HUES6 (cell line): ENCODE results near the gene MTAP.

ENCODE experiments used
- H3K27ac ChIP-seq: 2 replicates; pipeline ENCODE4 v1.7.0; 2013; ENCODE audit warnings: low read depth, mild to moderate bottlenecking, low read length, inconsistent platforms
- H3K27me3 ChIP-seq: 2 replicates; pipeline ENCODE4 v1.6.1; 2013; ENCODE audit warnings: low read length; ENCODE audit not compliant: control insufficient read depth, insufficient read depth
- H3K36me3 ChIP-seq: 2 replicates; pipeline ENCODE4 v1.6.1; 2013; ENCODE audit warnings: low read length; ENCODE audit not compliant: control insufficient read depth, insufficient read depth
- H3K4me1 ChIP-seq: 2 replicates; pipeline ENCODE4 v1.6.1; 2013; ENCODE audit warnings: low read length; ENCODE audit not compliant: control insufficient read depth, insufficient read depth
- H3K4me3 ChIP-seq: 2 replicates; pipeline ENCODE4 v1.5.1; 2013; ENCODE audit warnings: low read depth, low read length
- H3K9ac ChIP-seq: one replicate; pipeline ENCODE4 v1.6.1; 2013; ENCODE audit warnings: mild to moderate bottlenecking, low read length
- H3K9me3 ChIP-seq: 2 replicates; pipeline ENCODE4 v1.6.1; 2013; ENCODE audit warnings: low read depth, low read length; ENCODE audit not compliant: control insufficient read depth, insufficient read depth

MTAP gene

GRCh38 chr9:21802418-21803000 is at the start of gene MTAP:
TSS of gene MTAP (plus strand) at chr9:21802636. CDS start at chr9:21802749, 113 bp downstream.
- peaks cover 16% of the 10 kb centered on the region for H3K36me3 ChIP-seq
- H3K9me3 ChIP-seq: no peaks in the 10 kb centered on the region
- peak within 1 kb of the TSS; percentile 95 for H3K9ac ChIP-seq
- peak within 1 kb of the TSS; percentile 79 for H3K27ac ChIP-seq
- H3K27me3 ChIP-seq: peaks cover 42% of the 10 kb centered on the region
- H3K4me3 ChIP-seq: peak within 1 kb of the TSS; percentile 89
- H3K4me1 ChIP-seq: peaks cover 31% of the 10 kb centered on the region

GRCh38 chr9:21753523-21753922 is 48.9 kb upstream of the MTAP start:
- no peak overlapping the region for H3K4me3 ChIP-seq
- peaks cover 100% of the 10 kb centered on the region for H3K27me3 ChIP-seq
- peaks cover 7% of the 10 kb centered on the region for H3K4me1 ChIP-seq
- no peak overlapping the region for H3K9ac ChIP-seq
- no peak overlapping the region for H3K27ac ChIP-seq
- H3K36me3 ChIP-seq: no peaks in the 10 kb centered on the region
- H3K9me3 ChIP-seq: no peaks in the 10 kb centered on the region

GRCh38 chr9:21754741-21755140 is 47.7 kb upstream of the MTAP start:
- H3K9ac ChIP-seq: no peak overlapping the region
- no peak overlapping the region for H3K27ac ChIP-seq
- H3K36me3 ChIP-seq: no peaks in the 10 kb centered on the region
- peaks cover 100% of the 10 kb centered on the region for H3K27me3 ChIP-seq
- no peak overlapping the region for H3K4me3 ChIP-seq
- peaks cover 7% of the 10 kb centered on the region for H3K4me1 ChIP-seq
- H3K9me3 ChIP-seq: no peaks in the 10 kb centered on the region

- Histone ChIP-seq H3K9ac (no peak overlapping the region), H3K4me3 (no peak overlapping the region), H3K27ac (no peak overlapping the region), H3K36me3 (no peaks in the 10 kb centered on the region), H3K4me1 (no peaks in the 10 kb centered on the region), H3K9me3 (no peaks in the 10 kb centered on the region), H3K27me3 (peaks cover 97% of the 10 kb centered on the region)
Observed at GRCh38 chr9:21758540-21758939, 43.9 kb upstream of the MTAP start.

- Histone ChIP-seq H3K27me3 (peaks cover 97% of the 10 kb centered on the region), H3K4me1 (no peaks in the 10 kb centered on the region)
Observed at GRCh38 chr9:21761309-21761901, 41.0 kb upstream of the MTAP start.

GRCh38 chr9:21762064-21762463 is 40.4 kb upstream of the MTAP start:
- no peak overlapping the region for H3K27ac ChIP-seq
- no peaks in the 10 kb centered on the region for H3K36me3 ChIP-seq
- peaks cover 97% of the 10 kb centered on the region for H3K27me3 ChIP-seq
- no peaks in the 10 kb centered on the region for H3K4me1 ChIP-seq
- H3K9ac ChIP-seq: no peak overlapping the region
- no peaks in the 10 kb centered on the region for H3K9me3 ChIP-seq
- H3K4me3 ChIP-seq: no peak overlapping the region

More at GRCh38 chr9:21761309-21761901, 41.0 kb upstream of the MTAP start:
- no peak overlapping the region for H3K9ac ChIP-seq
- no peaks in the 10 kb centered on the region for H3K36me3 ChIP-seq
- no peak overlapping the region for H3K27ac ChIP-seq
- H3K4me3 ChIP-seq: no peak overlapping the region
- no peaks in the 10 kb centered on the region for H3K9me3 ChIP-seq

- Histone ChIP-seq H3K9me3 (no peaks in the 10 kb centered on the region), H3K4me3 (no peak overlapping the region), H3K36me3 (no peaks in the 10 kb centered on the region), H3K9ac (no peak overlapping the region), H3K27me3 (peaks cover 94% of the 10 kb centered on the region), H3K27ac (no peak overlapping the region), H3K4me1 (no peaks in the 10 kb centered on the region)
Observed at GRCh38 chr9:21764846-21765245, 37.6 kb upstream of the MTAP start.

GRCh38 chr9:21766096-21766495 is 36.3 kb upstream of the MTAP start:
- H3K9ac ChIP-seq: no peak overlapping the region
- H3K36me3 ChIP-seq: no peaks in the 10 kb centered on the region
- peaks cover 92% of the 10 kb centered on the region for H3K27me3 ChIP-seq
- no peaks in the 10 kb centered on the region for H3K9me3 ChIP-seq
- H3K4me1 ChIP-seq: no peaks in the 10 kb centered on the region
- H3K27ac ChIP-seq: no peak overlapping the region
- H3K4me3 ChIP-seq: no peak overlapping the region

- Histone ChIP-seq H3K27me3 (peaks cover 89% of the 10 kb centered on the region), H3K36me3 (no peaks in the 10 kb centered on the region), H3K4me1 (no peaks in the 10 kb centered on the region), H3K27ac (no peak overlapping the region), H3K9ac (no peak overlapping the region), H3K9me3 (no peaks in the 10 kb centered on the region), H3K4me3 (no peak overlapping the region)
Observed at GRCh38 chr9:21770871-21771560, 31.4 kb upstream of the MTAP start.

GRCh38 chr9:21777701-21778100 is 24.7 kb upstream of the MTAP start:
- peaks cover 62% of the 10 kb centered on the region for H3K27me3 ChIP-seq
- no peak overlapping the region for H3K27ac ChIP-seq
- 0 out of 2 replicates have a peak, but pooled peaks cover 6% of the 10 kb centered on the region for H3K4me1 ChIP-seq
- H3K9ac ChIP-seq: no peak overlapping the region
- no peaks in the 10 kb centered on the region for H3K9me3 ChIP-seq
- H3K4me3 ChIP-seq: no peak overlapping the region
- no peaks in the 10 kb centered on the region for H3K36me3 ChIP-seq

- no peaks in the 10 kb centered on the region for H3K36me3 ChIP-seq
- H3K4me1 ChIP-seq: 0 out of 2 replicates have a peak, but pooled peaks cover 6% of the 10 kb centered on the region
- no peak overlapping the region for H3K4me3 ChIP-seq
- no peaks in the 10 kb centered on the region for H3K9me3 ChIP-seq
- H3K27me3 ChIP-seq: peaks cover 60% of the 10 kb centered on the region
- H3K27ac ChIP-seq: no peak overlapping the region
- H3K9ac ChIP-seq: no peak overlapping the region
Observed at GRCh38 chr9:21778304-21778703, 24.1 kb upstream of the MTAP start.
